Erythroblast (primary cell): ENCODE measurements around the gene U2AF2.

Experiments
- GATA1 ChIP-seq: IDR thresholded peaks from 2 replicates; pipeline ENCODE4 v1.6.1; 2011; ENCODE audit warnings: low read depth, mild to moderate bottlenecking, control low read depth, low read length, moderate library complexity
- POLR2A ChIP-seq: IDR thresholded peaks from 2 replicates; pipeline ENCODE4 v1.6.1; 2011; ENCODE audit warnings: mild to moderate bottlenecking, low read length

- TF ChIP-seq POLR2A (no peak), GATA1 (no peak)
These were observed 41.4 kb upstream of the U2AF2 start for GRCh38 chr19:55613396-55613795.
